ENCODE results near the gene TUT4.

The TUT4 gene, protein sequence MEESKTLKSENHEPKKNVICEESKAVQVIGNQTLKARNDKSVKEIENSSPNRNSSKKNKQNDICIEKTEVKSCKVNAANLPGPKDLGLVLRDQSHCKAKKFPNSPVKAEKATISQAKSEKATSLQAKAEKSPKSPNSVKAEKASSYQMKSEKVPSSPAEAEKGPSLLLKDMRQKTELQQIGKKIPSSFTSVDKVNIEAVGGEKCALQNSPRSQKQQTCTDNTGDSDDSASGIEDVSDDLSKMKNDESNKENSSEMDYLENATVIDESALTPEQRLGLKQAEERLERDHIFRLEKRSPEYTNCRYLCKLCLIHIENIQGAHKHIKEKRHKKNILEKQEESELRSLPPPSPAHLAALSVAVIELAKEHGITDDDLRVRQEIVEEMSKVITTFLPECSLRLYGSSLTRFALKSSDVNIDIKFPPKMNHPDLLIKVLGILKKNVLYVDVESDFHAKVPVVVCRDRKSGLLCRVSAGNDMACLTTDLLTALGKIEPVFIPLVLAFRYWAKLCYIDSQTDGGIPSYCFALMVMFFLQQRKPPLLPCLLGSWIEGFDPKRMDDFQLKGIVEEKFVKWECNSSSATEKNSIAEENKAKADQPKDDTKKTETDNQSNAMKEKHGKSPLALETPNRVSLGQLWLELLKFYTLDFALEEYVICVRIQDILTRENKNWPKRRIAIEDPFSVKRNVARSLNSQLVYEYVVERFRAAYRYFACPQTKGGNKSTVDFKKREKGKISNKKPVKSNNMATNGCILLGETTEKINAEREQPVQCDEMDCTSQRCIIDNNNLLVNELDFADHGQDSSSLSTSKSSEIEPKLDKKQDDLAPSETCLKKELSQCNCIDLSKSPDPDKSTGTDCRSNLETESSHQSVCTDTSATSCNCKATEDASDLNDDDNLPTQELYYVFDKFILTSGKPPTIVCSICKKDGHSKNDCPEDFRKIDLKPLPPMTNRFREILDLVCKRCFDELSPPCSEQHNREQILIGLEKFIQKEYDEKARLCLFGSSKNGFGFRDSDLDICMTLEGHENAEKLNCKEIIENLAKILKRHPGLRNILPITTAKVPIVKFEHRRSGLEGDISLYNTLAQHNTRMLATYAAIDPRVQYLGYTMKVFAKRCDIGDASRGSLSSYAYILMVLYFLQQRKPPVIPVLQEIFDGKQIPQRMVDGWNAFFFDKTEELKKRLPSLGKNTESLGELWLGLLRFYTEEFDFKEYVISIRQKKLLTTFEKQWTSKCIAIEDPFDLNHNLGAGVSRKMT (N-terminal part only)

DNA sequence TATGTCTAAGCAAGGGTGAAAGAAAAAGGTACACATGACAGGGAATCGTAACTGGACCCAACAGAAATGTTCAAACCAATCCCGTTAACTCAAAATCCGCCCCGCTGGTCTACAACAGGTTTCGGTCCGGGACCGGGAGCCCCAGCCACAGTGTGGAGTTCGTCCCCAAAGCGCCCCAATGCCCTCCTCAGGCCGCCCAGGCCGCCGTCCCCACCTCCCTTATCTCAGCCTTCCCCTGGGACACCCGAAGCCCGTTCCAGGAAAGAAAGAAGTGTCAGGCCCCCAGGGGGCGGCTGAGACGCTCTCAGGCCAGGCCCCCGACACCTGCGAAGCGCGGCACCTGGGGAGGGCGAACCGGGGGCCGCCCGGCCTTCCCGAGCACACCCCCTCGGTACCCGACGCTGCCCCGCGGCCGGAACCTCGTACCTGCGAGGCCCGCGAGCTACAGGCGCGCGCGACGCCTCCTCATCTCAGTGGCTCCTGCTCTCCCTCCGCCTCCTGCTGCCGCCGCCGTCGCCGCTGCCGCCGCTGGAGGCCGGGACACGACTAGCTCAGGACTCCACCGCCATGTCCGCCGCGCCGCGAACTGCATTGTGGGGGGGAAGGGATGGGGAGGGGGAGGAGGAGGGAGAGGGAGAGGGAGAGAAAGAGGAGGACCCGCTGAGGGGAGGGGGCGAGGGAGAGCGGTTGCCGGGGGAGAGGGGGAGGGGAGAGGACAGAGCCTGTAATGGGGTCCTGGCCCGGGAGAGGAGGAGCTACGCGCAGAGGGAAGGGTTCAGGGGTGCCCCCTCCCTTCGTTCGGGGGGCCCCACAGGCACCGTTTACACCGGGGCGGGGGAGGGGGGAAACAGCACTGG lies at the start of gene TUT4:
Gene TUT4 (minus strand): TSS at position 588 of the 857 bp plus-strand sequence. CDS start 26,812 bp downstream, outside the sequence.
- TF ChIP-seq, protein P1, sequence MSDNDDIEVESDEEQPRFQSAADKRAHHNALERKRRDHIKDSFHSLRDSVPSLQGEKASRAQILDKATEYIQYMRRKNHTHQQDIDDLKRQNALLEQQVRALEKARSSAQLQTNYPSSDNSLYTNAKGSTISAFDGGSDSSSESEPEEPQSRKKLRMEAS (IDR thresholded peaks at IDR 0.05), result peak; percentile 67
- TF ChIP-seq EGR1 (IDR thresholded peaks at IDR 0.05) (0 out of 2 replicates have a peak, but pooled peaks have one; percentile 5), TCF12 (IDR thresholded peaks at IDR 0.05; ENCODE audit: low read depth) (peak; percentile 45; the same call in 1 of the 2 replicates), FOXM1 (IDR thresholded peaks at IDR 0.05; ENCODE audit: borderline replicate concordance, low read depth) (no peak), TAF1 (IDR thresholded peaks at IDR 0.05; ENCODE audit: low read depth) (peak; percentile 80), YY1 (IDR thresholded peaks at IDR 0.05; ENCODE audit: low read depth) (peak; percentile 89), RAD21 (IDR thresholded peaks at IDR 0.05; ENCODE audit: low read depth) (no peak)
- TF ChIP-seq, protein P2, sequence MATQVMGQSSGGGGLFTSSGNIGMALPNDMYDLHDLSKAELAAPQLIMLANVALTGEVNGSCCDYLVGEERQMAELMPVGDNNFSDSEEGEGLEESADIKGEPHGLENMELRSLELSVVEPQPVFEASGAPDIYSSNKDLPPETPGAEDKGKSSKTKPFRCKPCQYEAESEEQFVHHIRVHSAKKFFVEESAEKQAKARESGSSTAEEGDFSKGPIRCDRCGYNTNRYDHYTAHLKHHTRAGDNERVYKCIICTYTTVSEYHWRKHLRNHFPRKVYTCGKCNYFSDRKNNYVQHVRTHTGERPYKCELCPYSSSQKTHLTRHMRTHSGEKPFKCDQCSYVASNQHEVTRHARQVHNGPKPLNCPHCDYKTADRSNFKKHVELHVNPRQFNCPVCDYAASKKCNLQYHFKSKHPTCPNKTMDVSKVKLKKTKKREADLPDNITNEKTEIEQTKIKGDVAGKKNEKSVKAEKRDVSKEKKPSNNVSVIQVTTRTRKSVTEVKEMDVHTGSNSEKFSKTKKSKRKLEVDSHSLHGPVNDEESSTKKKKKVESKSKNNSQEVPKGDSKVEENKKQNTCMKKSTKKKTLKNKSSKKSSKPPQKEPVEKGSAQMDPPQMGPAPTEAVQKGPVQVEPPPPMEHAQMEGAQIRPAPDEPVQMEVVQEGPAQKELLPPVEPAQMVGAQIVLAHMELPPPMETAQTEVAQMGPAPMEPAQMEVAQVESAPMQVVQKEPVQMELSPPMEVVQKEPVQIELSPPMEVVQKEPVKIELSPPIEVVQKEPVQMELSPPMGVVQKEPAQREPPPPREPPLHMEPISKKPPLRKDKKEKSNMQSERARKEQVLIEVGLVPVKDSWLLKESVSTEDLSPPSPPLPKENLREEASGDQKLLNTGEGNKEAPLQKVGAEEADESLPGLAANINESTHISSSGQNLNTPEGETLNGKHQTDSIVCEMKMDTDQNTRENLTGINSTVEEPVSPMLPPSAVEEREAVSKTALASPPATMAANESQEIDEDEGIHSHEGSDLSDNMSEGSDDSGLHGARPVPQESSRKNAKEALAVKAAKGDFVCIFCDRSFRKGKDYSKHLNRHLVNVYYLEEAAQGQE (IDR thresholded peaks at IDR 0.05; ENCODE audit: low read depth), result no peak

DNA sequence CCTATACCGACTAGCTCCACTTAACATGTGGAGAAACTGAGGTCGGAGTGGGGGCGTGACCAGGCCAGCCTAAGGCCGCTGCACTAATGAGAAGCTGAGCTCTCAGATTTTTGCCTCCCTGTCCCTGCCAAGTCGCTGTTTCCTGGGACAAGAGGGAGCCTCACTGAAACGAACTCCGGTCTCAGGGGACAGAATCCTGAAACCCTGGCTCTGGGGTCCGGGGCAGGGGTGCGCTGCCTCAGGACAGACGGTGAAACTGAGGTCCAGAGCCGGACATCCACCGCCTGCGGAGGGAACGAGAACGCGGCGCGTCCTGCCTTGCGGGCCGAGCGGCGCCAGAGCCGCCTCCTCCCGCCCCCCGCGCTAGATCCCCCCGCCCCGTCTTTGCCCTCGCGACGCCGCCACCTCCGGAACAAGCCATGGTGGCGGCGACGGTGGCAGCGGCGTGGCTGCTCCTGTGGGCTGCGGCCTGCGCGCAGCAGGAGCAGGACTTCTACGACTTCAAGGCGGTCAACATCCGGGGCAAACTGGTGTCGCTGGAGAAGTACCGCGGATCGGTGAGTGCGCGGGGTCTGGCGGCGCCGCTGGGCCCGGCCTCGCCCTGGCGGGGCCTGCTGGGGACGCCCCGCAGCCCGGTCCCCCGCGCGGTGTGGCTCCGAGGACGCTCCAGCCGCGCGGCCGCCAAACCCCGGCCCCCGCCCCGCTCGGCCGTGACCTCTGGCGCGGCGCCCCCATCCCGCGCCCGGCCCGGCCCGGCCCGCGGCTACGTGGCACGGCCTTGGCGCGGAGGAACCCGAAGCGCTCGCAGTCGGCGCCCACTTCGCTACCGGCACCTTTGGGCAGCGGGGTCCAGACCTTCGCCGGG lies 49.3 kb upstream of the TUT4 start, which contains the start of gene GPX7:
Gene GPX7 (plus strand): TSS at position 381 of the 865 bp plus-strand sequence. CDS start 39 bp downstream, at position 420.
- TF ChIP-seq, protein P1 (IDR thresholded peaks at IDR 0.05), result peak; percentile 64; the same call in 1 of the 2 replicates
- TF ChIP-seq, protein P3, sequence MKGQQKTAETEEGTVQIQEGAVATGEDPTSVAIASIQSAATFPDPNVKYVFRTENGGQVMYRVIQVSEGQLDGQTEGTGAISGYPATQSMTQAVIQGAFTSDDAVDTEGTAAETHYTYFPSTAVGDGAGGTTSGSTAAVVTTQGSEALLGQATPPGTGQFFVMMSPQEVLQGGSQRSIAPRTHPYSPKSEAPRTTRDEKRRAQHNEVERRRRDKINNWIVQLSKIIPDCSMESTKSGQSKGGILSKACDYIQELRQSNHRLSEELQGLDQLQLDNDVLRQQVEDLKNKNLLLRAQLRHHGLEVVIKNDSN (IDR thresholded peaks at IDR 0.05), result no peak
- TF ChIP-seq, protein P2 (IDR thresholded peaks at IDR 0.05; ENCODE audit: low read depth), result no peak
- TF ChIP-seq TAF1 (IDR thresholded peaks at IDR 0.05; ENCODE audit: low read depth) (peak; percentile 43), YY1 (IDR thresholded peaks at IDR 0.05; ENCODE audit: low read depth) (no peak), ZBTB7A (IDR thresholded peaks at IDR 0.05; ENCODE audit: low read depth) (peak; percentile 68), CREB1 (IDR thresholded peaks at IDR 0.05; ENCODE audit: low read depth) (no peak), TEAD4 (IDR thresholded peaks at IDR 0.05) (no peak), EP300 (IDR thresholded peaks at IDR 0.05; ENCODE audit: borderline replicate concordance) (no peak), FOXM1 (IDR thresholded peaks at IDR 0.05; ENCODE audit: borderline replicate concordance, low read depth) (no peak)

DNA sequence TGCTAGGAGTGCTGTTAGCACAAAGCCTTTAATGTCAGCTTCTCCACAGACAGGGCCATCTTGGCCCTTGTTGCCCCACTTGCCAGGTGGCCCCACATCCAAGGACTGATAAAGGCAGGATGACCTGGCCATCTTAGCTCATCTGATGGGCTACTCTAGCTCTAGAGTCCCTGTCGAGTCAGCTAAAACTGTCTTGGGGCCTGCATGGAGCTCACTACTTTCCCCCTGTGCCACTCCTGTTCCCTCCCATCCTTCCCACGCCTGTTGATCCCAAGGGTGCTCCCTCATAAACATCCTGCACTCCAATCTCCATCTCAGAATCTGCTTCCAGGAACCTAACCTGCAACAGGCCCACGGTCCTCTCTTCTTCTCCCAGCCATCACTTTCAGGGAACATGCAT lies 48.6 kb upstream of the TUT4 start:
- TF ChIP-seq NFIC (IDR thresholded peaks at IDR 0.05) (no peak), ZBTB7A (IDR thresholded peaks at IDR 0.05; ENCODE audit: low read depth) (no peak), YY1 (IDR thresholded peaks at IDR 0.05; ENCODE audit: low read depth) (no peak), EP300 (IDR thresholded peaks at IDR 0.05; ENCODE audit: borderline replicate concordance) (no peak), TAF1 (IDR thresholded peaks at IDR 0.05; ENCODE audit: low read depth) (no peak), TCF12 (IDR thresholded peaks at IDR 0.05; ENCODE audit: low read depth) (no peak), EGR1 (IDR thresholded peaks at IDR 0.05) (no peak), RAD21 (IDR thresholded peaks at IDR 0.05; ENCODE audit: low read depth) (no peak), TEAD4 (IDR thresholded peaks at IDR 0.05) (no peak), CEBPB (IDR thresholded peaks at IDR 0.05) (no peak), FOXM1 (IDR thresholded peaks at IDR 0.05; ENCODE audit: borderline replicate concordance, low read depth) (no peak), CREB1 (IDR thresholded peaks at IDR 0.05; ENCODE audit: low read depth) (no peak)
- TF ChIP-seq, protein P3 (IDR thresholded peaks at IDR 0.05), result no peak
- TF ChIP-seq, protein P1 (IDR thresholded peaks at IDR 0.05), result no peak
- TF ChIP-seq, protein P2 (IDR thresholded peaks at IDR 0.05; ENCODE audit: low read depth), result no peak
